ENCODE results near the gene POPDC2.

- no peak for TF ChIP-seq GATA3 (IDR thresholded peaks at IDR 0.05; ENCODE audit: low read depth, low read length)
- no peak for TF ChIP-seq GATA2 (IDR thresholded peaks at IDR 0.05; ENCODE audit: low read depth, low read length)
Measured at GRCh38 chr3:119613872-119614271, 46.5 kb downstream of the POPDC2 start.
